ENCODE measurements around the gene TEX22. TPM values are rescaled to one million over a fixed set of nuclear protein-coding genes. Genes with fewer than 3 reads are reported as not detected.

TEX22 gene
- polyA plus RNA-seq, 1 experiment, result 0.17 TPM

GRCh38 chr14:105423488-105424195, 25.3 kb downstream of the TEX22 start:
- no peaks in the 10 kb centered on the region for H3K27me3 ChIP-seq (ENCODE audit: control insufficient read depth, insufficient read depth, low read length)
- no peak for TF ChIP-seq CTCF (IDR thresholded peaks at IDR 0.05; ENCODE audit: insufficient read depth, low read depth, low read length)
- ChIA-PET POLR2A (no interaction called here), CTCF (interaction anchor here (1.7 kb wide), 1 partner anchor 67 kb away, joined by 6 read pairs; no protein-coding TSS in a partner anchor)
- peaks cover 11% of the 10 kb centered on the region for H3K36me3 ChIP-seq (ENCODE audit: control insufficient read depth, insufficient read depth, low read length)
- no peak for DNase-seq (ENCODE audit: low read depth)
- no peak overlapping the region for H3K4me3 ChIP-seq (ENCODE audit: low read depth, low read length)

- Histone ChIP-seq H3K36me3 (ENCODE audit: control insufficient read depth, insufficient read depth, low read length) (peaks cover 11% of the 10 kb centered on the region), H3K27me3 (ENCODE audit: control insufficient read depth, insufficient read depth, low read length) (no peaks in the 10 kb centered on the region), H3K4me3 (ENCODE audit: low read depth, low read length) (no peak overlapping the region)
- no peak for DNase-seq (ENCODE audit: low read depth)
- CTCF ChIA-PET, result interaction anchor here (0.8 kb wide), 1 partner anchor 54 kb away, joined by 3 read pairs; no protein-coding TSS in a partner anchor
- POLR2A ChIA-PET, result no interaction called here
- TF ChIP-seq CTCF (IDR thresholded peaks at IDR 0.05; ENCODE audit: insufficient read depth, low read depth, low read length), result no peak
These were observed 26.5 kb downstream of the TEX22 start for GRCh38 chr14:105424861-105425260.

GRCh38 chr14:105425823-105426247, 27.5 kb downstream of the TEX22 start:
- Histone ChIP-seq H3K27me3 (ENCODE audit: control insufficient read depth, insufficient read depth, low read length) (no peaks in the 10 kb centered on the region), H3K4me3 (ENCODE audit: low read depth, low read length) (no peak overlapping the region), H3K36me3 (ENCODE audit: control insufficient read depth, insufficient read depth, low read length) (peaks cover 11% of the 10 kb centered on the region)
- no peak for DNase-seq (ENCODE audit: low read depth)
- ChIA-PET CTCF (no interaction called here), POLR2A (no interaction called here)
- TF ChIP-seq CTCF (IDR thresholded peaks at IDR 0.05; ENCODE audit: insufficient read depth, low read depth, low read length), result no peak

GRCh38 chr14:105426416-105427130, 28.2 kb downstream of the TEX22 start:
- ChIA-PET CTCF (interaction anchor here (1.0 kb wide), 1 partner anchor 22 kb away, joined by 3 read pairs; no protein-coding TSS in a partner anchor), POLR2A (no interaction called here)
- DNase-seq (ENCODE audit: low read depth), result no peak
- H3K27me3 ChIP-seq (ENCODE audit: control insufficient read depth, insufficient read depth, low read length), result no peaks in the 10 kb centered on the region
- H3K36me3 ChIP-seq (ENCODE audit: control insufficient read depth, insufficient read depth, low read length), result peaks cover 11% of the 10 kb centered on the region
- H3K4me3 ChIP-seq (ENCODE audit: low read depth, low read length), result no peak overlapping the region
- TF ChIP-seq CTCF (IDR thresholded peaks at IDR 0.05; ENCODE audit: insufficient read depth, low read depth, low read length), result no peak

DNA sequence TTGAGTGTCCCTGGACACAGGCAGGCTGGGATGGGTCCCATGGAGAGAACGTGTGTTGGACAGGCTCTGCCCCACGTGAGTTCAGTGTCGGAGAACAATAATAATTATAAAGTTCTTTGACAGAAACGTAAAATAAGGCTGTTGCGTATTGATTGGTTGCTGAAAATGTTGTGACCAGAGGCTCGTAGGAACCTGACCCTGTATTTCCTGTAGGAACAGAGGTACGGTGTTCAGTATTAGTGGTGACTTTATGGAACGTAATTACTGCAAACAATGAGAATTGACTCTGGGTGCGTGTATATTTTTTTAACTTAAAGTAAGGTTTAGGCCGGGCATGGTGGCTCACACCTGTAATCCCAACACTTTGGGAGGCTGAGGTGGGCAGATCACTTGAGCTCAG, 29.1 kb downstream of the TEX22 start:
- ChIA-PET CTCF (interaction anchor here (1.0 kb wide), 1 partner anchor 21 kb away, joined by 3 read pairs; no protein-coding TSS in a partner anchor), POLR2A (no interaction called here)
- DNase-seq (ENCODE audit: low read depth), result no peak
- Histone ChIP-seq H3K27me3 (ENCODE audit: control insufficient read depth, insufficient read depth, low read length) (no peaks in the 10 kb centered on the region), H3K4me3 (ENCODE audit: low read depth, low read length) (no peak overlapping the region), H3K36me3 (ENCODE audit: control insufficient read depth, insufficient read depth, low read length) (peaks cover 11% of the 10 kb centered on the region)
- no peak for TF ChIP-seq CTCF (IDR thresholded peaks at IDR 0.05; ENCODE audit: insufficient read depth, low read depth, low read length)
